Measurements from ENCODE around the gene MFAP5.

DNA sequence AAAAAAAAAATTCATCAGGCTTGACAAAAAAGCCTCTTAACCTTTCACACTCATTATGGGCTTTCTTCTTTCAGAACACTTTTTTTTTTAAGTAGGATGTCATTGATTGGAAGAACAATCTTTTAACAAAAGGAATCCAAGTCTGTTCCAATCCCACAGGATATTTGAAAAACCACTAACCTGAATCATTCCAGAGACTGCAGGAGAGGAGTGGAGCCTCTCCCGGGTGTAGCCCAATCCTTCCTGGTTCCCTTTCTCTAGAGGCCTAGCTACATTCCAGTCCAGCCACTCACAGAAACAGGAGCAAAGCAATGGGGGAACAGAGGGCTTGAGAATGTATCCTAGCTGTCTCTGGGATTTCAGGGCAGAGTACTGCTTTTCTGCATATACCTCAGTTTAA is 4.3 kb downstream of the MFAP5 start:
- TF ChIP-seq, protein P1, sequence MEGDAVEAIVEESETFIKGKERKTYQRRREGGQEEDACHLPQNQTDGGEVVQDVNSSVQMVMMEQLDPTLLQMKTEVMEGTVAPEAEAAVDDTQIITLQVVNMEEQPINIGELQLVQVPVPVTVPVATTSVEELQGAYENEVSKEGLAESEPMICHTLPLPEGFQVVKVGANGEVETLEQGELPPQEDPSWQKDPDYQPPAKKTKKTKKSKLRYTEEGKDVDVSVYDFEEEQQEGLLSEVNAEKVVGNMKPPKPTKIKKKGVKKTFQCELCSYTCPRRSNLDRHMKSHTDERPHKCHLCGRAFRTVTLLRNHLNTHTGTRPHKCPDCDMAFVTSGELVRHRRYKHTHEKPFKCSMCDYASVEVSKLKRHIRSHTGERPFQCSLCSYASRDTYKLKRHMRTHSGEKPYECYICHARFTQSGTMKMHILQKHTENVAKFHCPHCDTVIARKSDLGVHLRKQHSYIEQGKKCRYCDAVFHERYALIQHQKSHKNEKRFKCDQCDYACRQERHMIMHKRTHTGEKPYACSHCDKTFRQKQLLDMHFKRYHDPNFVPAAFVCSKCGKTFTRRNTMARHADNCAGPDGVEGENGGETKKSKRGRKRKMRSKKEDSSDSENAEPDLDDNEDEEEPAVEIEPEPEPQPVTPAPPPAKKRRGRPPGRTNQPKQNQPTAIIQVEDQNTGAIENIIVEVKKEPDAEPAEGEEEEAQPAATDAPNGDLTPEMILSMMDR (optimal IDR thresholded peaks at IDR 0.05 in 1 of 3, IDR thresholded peaks at IDR 0.05 in 1 of 3, conservative IDR thresholded peaks at IDR 0.05 in 1 of 3; ENCODE audit: extremely low read depth in 1 of 3, insufficient read depth in 2 of 3, low read length in 3 of 3): no peak
- no peak for TF ChIP-seq EZH2 (IDR thresholded peaks at IDR 0.05; ENCODE audit: low read length)

All from keratinocyte (primary cell).